Fibroblast of the aortic adventitia (primary cell): ENCODE results near the gene GNB2. TPM values are rescaled to one million over a fixed set of nuclear protein-coding genes. Genes with fewer than 3 reads are reported as not detected.
A peak's percentile ranks its signal among the peaks of the same experiment; 100 is the strongest.
"Not testable (repeated sequence)": the region's sequence is repeated elsewhere in the genome, so short reads cannot be mapped to it uniquely, and the experiment has no call there.

Experiments
- DNase-seq: peaks from one replicate; pipeline ENCODE4 v3.0.0-alpha.2; 2010; ENCODE audit warnings: low read depth
- H3K4me3 ChIP-seq: 2 replicates; pipeline ENCODE4 v1.5.1; 2011; ENCODE audit warnings: low read depth, mild to moderate bottlenecking, control low read depth, low read length, moderate library complexity
- total RNA-seq: library from RNA; depleted of rRNA; stranded (reverse); fragments of >200 nt; gene quantifications from 2 replicates; pipeline ENCODE4 v1.2.3, GENCODE V29; 2012; ENCODE audit warnings: low replicate concordance
- TF ChIP-seq, protein P1 (sequence below): IDR thresholded peaks from 2 replicates; pipeline ENCODE4 v1.5.1; 2011; ENCODE audit warnings: mild to moderate bottlenecking, low read length, control low read depth, inconsistent platforms; ENCODE audit not compliant: insufficient read depth

Gene GNB2
- total RNA-seq, 1 donor: 89.1 TPM

DNA sequence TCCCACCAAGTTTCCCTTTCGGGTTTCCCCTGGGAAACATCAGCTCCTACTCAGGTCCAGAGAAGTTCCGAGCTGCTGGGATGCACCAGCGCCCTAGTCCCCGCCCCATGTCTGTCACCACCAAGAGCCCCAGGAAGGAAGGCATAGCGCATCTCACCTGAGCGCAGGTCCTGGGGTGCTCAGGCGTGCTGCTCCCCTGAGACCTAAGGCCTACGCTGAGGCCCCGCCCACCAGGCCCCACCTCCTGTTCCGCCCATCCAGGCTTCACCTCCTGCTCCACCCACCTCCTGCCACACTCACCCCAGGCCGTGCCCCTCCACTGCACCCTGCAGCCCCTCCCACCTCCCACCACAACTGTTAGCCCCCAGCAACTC is 31.0 kb upstream of the GNB2 start:
- TF ChIP-seq, protein P1, sequence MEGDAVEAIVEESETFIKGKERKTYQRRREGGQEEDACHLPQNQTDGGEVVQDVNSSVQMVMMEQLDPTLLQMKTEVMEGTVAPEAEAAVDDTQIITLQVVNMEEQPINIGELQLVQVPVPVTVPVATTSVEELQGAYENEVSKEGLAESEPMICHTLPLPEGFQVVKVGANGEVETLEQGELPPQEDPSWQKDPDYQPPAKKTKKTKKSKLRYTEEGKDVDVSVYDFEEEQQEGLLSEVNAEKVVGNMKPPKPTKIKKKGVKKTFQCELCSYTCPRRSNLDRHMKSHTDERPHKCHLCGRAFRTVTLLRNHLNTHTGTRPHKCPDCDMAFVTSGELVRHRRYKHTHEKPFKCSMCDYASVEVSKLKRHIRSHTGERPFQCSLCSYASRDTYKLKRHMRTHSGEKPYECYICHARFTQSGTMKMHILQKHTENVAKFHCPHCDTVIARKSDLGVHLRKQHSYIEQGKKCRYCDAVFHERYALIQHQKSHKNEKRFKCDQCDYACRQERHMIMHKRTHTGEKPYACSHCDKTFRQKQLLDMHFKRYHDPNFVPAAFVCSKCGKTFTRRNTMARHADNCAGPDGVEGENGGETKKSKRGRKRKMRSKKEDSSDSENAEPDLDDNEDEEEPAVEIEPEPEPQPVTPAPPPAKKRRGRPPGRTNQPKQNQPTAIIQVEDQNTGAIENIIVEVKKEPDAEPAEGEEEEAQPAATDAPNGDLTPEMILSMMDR: no peak
- no peak overlapping the region for H3K4me3 ChIP-seq
- no peak for DNase-seq

- DNase-seq: peak; percentile 24
- no peak overlapping the region for H3K4me3 ChIP-seq
- TF ChIP-seq, protein P1: no peak
These were observed 23.5 kb upstream of the GNB2 start for GRCh38 chr7:100649826-100650565.

DNA sequence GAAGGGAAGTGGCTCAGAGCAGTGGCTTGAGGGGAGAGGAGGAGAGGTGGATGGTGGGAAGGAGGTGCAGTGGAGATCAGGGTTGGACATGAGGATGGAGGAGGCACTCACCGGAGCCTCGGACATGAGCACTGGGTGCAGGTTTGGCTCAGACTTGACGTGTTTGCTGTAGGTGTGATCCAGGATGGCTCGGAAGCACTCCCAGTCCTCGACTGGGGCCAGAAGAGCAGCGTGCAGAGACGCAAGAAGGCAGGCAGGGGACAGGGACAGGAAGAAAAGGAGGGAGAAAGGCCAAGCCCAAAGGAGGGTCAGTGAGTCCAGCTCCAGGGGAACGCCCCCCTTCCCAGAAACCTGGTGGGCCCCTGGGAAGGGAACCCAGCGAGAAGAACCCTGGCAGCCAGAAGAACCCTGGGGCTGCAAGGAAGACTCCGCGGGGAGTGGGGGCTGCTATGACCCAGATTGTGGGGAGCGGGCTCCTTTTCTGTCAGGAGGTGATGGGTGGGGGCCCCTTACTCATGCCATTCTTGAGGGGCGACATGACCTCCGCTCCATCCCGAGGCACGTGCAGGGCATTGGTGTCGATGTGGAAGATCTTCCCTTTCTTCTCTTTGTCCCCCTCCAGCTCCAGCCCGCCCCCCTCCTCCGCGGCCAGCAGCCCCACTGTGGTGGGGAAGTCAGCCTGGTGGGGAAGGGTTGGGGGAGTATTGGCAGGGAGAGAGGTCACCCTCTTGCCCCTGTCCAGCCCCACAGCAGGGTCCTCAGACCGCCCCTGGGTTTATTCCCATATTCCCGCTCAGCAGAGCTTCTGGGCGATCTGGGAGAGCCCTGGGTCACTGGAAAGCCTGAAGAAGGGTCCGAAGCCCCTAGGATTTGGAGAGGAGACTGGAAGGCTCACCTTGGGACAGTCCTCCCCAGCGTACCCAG is 18.4 kb upstream of the GNB2 start:
- DNase-seq: no peak
- H3K4me3 ChIP-seq: no peak overlapping the region
- TF ChIP-seq, protein P1: no peak

DNA sequence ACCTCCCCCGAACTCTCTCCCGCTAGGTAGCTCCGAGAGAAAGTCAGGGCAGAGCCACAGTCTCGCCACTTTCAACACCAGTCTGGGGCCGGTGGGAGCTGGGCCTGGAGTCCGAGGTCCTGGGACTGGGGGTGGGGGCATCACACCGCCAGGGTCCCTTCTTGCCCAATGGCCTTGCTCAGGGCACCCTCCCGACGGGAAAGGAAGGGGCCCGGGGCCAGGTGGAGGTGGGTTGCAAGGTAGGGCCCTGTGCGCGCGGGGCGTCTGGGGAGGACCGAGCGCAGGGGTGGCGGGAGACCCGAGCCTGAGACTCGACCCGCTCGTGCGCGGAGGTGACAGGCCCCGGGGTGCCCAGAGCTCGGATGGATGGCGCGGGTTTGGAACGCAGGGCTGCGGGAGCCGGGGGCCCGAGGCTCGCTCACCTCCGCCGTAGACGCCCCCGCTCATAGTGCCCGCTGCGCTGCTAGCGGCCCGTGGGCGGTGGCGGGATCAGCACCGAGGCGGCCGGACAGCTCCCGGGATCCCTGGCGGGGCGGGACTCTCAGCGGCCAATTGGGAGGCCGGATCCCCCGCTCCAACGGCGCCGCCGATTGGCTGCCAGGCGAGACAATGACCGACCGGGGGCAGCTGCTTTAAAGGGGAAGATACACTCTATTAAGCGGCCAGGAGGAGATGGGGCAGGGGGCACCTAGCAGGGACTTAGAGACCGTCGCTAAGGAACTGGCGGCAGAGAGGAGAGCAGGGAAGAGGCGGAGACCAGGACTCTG is 17.4 kb upstream of the GNB2 start, which contains the start of gene ACTL6B:
TSS of gene ACTL6B (minus strand) at position 541 of the 767 bp plus-strand sequence. CDS start at position 447, 94 bp downstream.
- TF ChIP-seq, protein P1: no peak
- DNase-seq: no peak
- H3K4me3 ChIP-seq: no peak within 1 kb of the TSS

DNA sequence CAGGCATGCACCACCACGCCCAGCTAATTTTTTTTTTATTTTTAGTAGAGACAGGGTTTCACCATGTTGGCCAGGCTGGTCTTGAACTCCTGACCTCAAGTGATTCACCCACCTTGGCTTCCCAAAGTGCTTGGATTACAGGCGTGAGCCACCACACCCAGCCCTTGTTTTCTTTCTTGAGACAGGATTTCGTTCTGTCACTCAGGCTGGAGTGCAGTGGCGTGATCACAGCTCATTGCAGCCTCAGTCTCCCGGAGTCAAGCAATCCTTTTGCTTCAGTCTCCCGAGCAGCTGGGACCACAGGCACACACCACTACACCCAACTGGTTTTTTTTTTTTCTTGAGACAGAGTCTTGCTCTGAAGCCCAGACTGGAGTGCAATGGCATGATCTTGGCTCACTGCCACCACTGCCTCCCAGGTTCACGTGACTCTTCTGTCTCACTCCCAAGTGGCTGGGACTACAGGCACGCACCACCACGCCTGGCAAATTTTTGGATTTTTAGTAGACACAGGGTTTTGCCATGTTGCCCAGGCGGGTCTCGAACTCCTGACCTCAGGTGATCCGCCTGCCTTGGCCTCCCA is 11.3 kb upstream of the GNB2 start:
- H3K4me3 ChIP-seq: not testable (repeated sequence)

GRCh38 chr7:100665168-100665726 is 8.3 kb upstream of the GNB2 start:
- no peak for DNase-seq
- TF ChIP-seq, protein P1: no peak
- no peak overlapping the region for H3K4me3 ChIP-seq

More for the DNA sequence above, 11.3 kb upstream of the GNB2 start:
- not testable (repeated sequence) for DNase-seq
